Thyroid gland (tissue), 4 donors: ENCODE data around the gene SCARF2.

Experiments used
- CTCF ChIP-seq, 6 experiments: fragments of 200-600 bp in 3 of 6; fragments of 450-650 bp in 3 of 6; sonication (generic) in 3 of 6; IDR thresholded peaks; one replicate each; pipeline ENCODE4 v1.5.1; 2016 to 2019; ENCODE audit warnings: antibody characterized with exemption in 6 of 6, mild to moderate bottlenecking in 2 of 6, inconsistent platforms in 1 of 6, moderate library complexity in 1 of 6
- POLR2A ChIP-seq, 2 donors: fragments of 450-650 bp; IDR thresholded peaks; one replicate each; pipeline ENCODE4 v1.6.1; 2017; ENCODE audit warnings: antibody characterized with exemption in 2 of 2, mild to moderate bottlenecking in 2 of 2, moderate library complexity in 1 of 2

GRCh38 chr22:20483771-20484170 is 46.1 kb upstream of the SCARF2 start:
- no peak for TF ChIP-seq CTCF (IDR thresholded peaks at IDR 0.05)
- TF ChIP-seq POLR2A (IDR thresholded peaks at IDR 0.05) = no peak
